ENCODE results near the gene SUN1.
"Not testable (repeated sequence)": the region's sequence is repeated elsewhere in the genome, so short reads cannot be mapped to it uniquely, and the experiment has no call there.

Gene SUN1

DNA sequence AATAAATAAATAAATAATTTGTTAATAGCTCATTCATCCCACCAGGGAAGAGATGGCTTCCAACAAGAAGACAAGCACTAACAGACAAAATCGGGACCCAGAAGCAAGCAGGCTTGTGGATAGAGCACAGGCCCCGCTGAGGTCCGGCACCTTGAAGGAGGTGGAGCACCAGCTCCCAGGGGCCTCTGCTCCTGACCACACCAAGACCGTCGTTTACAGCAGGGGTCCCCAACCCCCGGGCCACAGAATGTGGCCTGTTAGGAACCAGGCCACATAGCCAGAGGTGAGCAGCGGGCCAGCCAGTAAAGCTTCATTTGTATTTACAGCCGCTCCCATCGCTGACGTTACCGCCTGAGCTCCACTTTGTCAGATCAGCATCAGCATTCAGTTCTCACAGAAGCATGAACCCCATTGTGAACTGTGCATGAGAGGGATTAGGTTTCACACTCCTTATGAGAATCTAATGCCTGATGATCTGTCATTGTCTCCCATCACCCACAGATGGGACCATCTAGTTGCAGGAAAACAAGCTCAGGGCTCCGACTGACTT is 33.3 kb upstream of the SUN1 start:
- TF ChIP-seq, protein P1, sequence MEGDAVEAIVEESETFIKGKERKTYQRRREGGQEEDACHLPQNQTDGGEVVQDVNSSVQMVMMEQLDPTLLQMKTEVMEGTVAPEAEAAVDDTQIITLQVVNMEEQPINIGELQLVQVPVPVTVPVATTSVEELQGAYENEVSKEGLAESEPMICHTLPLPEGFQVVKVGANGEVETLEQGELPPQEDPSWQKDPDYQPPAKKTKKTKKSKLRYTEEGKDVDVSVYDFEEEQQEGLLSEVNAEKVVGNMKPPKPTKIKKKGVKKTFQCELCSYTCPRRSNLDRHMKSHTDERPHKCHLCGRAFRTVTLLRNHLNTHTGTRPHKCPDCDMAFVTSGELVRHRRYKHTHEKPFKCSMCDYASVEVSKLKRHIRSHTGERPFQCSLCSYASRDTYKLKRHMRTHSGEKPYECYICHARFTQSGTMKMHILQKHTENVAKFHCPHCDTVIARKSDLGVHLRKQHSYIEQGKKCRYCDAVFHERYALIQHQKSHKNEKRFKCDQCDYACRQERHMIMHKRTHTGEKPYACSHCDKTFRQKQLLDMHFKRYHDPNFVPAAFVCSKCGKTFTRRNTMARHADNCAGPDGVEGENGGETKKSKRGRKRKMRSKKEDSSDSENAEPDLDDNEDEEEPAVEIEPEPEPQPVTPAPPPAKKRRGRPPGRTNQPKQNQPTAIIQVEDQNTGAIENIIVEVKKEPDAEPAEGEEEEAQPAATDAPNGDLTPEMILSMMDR (IDR thresholded peaks at IDR 0.05; ENCODE audit: low read depth, low read length, missing control alignments), result no peak
- in situ Hi-C loops (cut with HindIII; ENCODE audit: low sequenced_read_pairs), result loop anchor here (25.0 kb wide), 1 partner anchor 163 kb away; the partner anchor contains the start of gene ADAP1
- DNase-seq (ENCODE audit: low read depth), result no peak
- H3K4me3 ChIP-seq (ENCODE audit: low read depth, low read length), result no peak overlapping the region

DNA sequence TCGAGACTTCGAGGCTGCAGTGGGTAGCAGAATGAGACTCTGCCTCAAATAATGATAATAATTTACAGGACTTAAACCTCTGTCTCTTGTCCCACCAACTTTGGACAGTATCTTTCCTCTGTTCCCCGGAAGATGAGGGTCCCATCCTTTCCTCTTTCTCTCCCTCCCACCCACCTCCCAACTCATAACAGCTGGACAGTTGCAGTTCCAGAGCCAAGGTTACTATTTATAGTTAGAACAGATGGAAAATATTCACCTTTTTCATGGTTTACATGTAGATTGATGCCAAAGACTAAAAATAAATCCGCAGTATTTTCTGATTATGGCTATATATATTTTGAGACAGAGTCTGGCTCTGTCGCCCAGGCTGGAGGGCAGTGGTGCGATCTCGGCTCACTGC is 31.6 kb upstream of the SUN1 start:
- no peak overlapping the region for H3K4me3 ChIP-seq (ENCODE audit: low read depth, low read length)
- TF ChIP-seq, protein P1 (IDR thresholded peaks at IDR 0.05; ENCODE audit: low read depth, low read length, missing control alignments), result no peak
- in situ Hi-C loops (cut with HindIII; ENCODE audit: low sequenced_read_pairs), result no loop called here
- DNase-seq (ENCODE audit: low read depth), result no peak

DNA sequence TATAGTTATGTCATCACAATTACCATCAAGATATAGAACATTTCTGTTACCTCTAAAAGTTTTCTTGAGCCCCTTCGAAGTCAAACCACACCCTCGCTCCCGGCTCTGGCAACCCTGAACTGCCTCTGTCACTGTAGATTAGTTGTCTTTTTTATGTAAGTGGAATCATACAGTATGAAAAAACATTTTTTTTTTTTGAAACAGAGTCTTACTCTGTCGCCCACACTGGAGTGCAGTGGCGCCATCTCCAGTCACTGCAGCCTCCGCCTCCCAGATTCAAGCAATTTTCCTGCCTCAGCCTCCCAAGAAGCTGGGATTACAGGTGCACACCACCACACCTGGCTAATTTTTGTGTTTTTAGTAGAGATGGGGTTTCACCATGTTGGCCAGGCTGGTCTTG is 30.9 kb upstream of the SUN1 start:
- H3K4me3 ChIP-seq (ENCODE audit: low read depth, low read length); DNase-seq (ENCODE audit: low read depth); in situ Hi-C loops (cut with HindIII; ENCODE audit: low sequenced_read_pairs): not testable (repeated sequence)

DNA sequence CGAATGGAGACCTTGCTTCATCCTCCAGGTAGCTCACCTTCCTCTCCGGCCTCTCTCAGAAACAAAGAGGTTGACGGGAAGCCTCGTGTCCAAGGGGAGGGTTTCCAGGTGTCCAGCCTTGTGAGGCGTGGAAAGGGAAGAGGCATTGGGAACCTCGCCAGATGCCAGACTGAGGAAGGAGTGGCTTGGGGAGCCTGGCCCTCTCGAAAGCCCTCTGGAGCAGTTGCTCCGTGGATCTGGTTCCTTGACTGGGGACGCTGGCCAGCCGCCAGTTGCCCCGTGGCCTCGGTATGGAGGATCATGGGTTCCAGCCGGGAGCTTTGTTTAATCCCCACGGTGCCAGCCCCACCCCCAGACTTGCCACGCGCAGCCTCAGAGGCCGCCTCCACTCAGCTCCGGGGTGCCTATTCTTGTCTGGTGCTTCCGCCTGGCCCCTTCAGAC is 30.3 kb upstream of the SUN1 start:
- no peak overlapping the region for H3K4me3 ChIP-seq (ENCODE audit: low read depth, low read length)
- DNase-seq (ENCODE audit: low read depth), result no peak
- TF ChIP-seq, protein P1 (IDR thresholded peaks at IDR 0.05; ENCODE audit: low read depth, low read length, missing control alignments), result no peak
- in situ Hi-C loops (cut with HindIII; ENCODE audit: low sequenced_read_pairs), result no loop called here

DNA sequence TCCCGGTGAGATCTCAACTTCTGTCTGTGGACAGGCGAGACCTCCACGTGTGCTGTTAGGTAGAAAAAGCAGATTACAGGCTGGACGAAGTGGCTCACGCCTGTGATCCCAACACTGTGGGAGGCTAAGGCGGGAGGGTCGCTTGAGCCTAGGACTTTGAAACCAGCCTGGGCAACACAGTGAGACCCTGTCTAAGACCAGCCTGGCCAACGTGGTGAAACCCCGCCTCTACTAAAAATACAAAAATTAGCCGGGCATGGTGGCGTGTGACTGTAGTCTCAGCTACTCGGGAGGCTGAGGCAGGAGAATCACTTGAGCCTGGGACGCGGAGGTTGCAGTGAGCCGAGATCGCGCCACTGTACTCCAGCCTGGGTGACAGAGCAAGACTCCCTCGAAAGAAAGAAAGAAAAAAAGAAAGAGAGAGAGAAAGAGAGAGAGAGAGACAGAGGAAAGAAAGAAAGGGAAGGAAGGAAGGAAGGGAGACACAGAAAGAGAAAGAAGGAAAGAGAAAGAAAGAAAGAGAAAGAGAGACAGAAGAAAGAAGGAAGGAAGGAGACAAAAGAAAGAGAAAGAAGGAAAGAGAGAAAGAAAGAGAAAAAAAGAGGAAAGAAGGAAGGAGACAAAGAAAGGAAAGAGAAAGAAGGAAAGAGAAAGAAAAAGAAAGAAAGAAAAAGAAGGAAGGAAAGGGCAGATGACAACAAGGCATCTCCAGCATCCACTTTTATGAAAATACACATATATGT is 29.6 kb upstream of the SUN1 start:
- in situ Hi-C loops (cut with HindIII; ENCODE audit: low sequenced_read_pairs), result no loop called here
- no peak for DNase-seq (ENCODE audit: low read depth)
- TF ChIP-seq, protein P1 (IDR thresholded peaks at IDR 0.05; ENCODE audit: low read depth, low read length, missing control alignments), result no peak

DNA sequence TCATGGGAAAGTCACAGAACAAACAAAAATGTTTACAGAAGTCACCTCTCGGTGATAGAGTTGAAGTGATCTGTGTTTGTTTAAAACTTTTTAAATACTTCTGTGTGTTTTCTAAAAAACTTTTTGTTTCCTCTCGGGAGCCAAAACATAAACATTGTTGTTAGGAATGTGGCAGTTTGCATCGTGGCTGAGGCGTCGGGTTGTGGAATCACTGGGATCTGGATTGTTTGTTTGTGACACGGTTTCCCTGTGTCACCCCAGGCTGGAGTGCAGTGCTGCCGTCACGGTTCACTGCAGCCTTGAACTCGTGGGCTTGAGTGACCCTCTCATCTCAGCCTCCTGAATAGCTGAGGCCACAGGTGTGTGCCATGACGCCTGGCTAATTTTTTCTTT is 29.0 kb upstream of the SUN1 start:
- DNase-seq (ENCODE audit: low read depth), result no peak
- in situ Hi-C loops (cut with HindIII; ENCODE audit: low sequenced_read_pairs), result no loop called here
- TF ChIP-seq, protein P1 (IDR thresholded peaks at IDR 0.05; ENCODE audit: low read depth, low read length, missing control alignments), result no peak

More for the DNA sequence above, 29.6 kb upstream of the SUN1 start:
- H3K4me3 ChIP-seq (ENCODE audit: low read depth, low read length), result no peak overlapping the region

DNA sequence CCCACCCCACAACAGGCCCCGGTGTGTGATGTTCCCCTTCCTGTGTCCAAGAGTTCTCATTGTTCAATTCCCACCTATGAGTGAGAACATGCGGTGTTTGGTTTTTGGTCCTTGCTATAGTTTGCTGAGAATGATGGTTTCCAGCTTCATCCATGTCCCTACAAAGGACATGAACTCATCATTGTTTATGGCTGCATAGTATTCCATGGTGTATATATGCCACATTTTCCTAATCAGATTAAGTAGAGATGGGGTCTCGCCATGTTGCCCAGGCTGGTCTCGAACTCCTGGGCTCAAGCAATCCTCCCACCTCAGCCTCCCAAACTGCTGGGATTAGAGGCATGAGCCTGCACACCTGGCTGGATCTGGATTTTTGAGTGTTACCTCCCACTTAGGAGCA is 28.5 kb upstream of the SUN1 start:
- H3K4me3 ChIP-seq (ENCODE audit: low read depth, low read length); in situ Hi-C loops (cut with HindIII; ENCODE audit: low sequenced_read_pairs); DNase-seq (ENCODE audit: low read depth): not testable (repeated sequence)

More for the DNA sequence above, 29.0 kb upstream of the SUN1 start:
- no peak overlapping the region for H3K4me3 ChIP-seq (ENCODE audit: low read depth, low read length)

All from astrocyte of the cerebellum (primary cell).